Islet of Langerhans (tissue), 1 donor: ENCODE data around the gene FANK1.
"Not testable (repeated sequence)": the region's sequence is repeated elsewhere in the genome, so short reads cannot be mapped to it uniquely, and the experiment has no call there.

ENCODE experiments used
- FAIRE-seq: peaks from one replicate; lab custom pipeline; 2011; peaks lifted over from hg19 to GRCh38; lab: Jason Lieb, UNC

Gene FANK1

DNA sequence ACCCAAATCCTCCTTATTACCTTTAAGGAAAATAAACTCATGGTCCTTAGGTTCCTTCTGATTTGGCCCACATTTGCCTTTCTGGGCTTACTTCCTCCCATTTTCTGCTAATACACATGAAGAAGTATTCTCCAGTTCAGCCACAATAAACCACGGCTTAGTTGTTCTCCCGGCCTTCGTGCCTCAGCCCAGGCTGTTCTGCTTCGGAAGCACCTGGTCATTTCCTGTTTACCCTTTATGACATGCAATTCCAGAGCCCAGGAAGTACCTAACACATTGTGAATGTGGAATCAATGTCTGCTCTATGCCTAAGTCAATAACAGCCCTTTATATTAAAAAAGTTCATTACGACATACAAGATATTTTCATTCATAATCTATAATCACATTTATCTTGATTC is 4.0 kb upstream of the FANK1 start:
- FAIRE-seq: not testable (repeated sequence)

DNA sequence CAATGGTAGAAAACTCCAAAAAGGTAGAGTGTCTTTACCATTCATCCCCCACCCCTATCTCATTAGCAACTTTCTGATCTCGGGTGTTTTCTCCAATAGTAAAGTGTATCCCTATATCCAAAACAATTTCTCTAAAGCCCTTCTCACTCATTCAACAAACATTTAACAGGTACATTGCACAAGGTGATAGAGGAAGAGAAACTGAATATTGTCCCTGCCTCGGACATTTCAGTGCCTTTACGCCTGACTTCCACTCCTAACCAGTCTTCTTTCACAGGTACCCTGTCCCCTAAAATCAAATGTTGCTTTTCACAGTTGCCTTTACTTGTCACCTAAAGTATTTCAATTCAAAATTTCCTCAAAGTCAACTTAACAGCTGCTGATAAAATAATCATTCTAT is 2.2 kb upstream of the FANK1 start:
- not testable (repeated sequence) for FAIRE-seq

DNA sequence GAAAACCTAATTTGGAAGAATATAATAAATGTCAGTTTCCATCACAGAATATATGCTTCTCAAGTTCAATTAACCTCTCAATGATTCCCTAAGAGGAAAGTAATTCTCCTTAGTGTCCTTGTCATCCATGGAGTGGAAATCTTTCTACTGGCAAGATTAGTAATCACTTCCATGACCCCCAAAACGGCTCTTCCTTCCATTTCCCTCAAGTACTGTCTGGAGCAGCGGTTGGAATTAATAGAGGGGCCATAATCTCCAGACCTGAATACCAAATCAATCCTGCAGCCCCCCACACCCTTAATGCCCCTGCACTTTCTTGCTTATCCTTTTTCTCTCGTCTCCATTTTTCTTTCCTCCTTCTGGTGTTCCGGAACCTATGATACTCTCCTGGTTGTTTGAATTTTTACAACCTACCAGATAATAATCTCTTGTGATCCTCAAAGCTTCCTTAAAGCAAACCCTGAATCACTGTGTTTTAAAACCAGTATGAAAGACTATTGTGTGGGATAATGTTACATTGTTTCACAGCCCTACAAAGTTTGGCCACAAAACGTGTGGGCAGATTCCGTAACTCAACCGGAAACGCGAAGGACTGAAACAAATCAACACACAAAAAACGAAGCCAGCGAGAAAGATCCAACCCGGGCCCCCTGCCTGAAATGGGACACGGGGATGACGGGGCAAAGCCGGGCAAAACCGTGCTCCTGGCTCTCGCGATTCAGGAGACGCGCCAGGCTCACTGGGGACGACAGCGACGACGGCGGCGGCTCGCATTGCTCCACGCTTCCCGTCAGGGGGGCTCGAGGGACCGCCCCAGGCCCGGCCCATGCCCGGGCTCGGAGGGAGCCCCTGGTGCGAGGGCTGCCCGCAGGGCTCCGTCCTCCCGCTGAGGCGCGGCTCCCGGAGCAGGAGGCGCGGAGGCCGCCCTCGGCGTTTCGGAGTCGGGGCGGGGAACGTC is 955 bp upstream of the FANK1 start:
- FAIRE-seq: not testable (repeated sequence)

DNA sequence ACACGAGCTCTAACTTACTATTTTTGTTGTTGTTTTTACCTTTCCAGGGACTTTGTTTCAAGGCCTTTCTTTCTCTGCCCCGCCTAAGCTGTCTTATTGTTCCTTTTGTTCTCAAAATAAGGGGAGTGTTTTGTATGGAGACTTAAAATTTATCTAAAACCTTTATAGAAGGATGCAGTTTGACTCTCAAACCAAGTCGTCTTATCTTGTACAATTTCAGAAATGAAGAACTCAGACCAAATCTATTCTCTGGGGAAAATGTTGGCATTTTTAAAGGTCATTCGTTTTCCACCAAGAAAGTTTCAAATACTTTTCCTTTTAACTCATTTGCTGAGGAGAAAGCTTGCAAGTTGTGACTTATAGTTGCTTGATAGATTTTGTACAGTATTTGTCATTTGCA is 953 bp downstream of the FANK1 start:
- FAIRE-seq: not testable (repeated sequence)

DNA sequence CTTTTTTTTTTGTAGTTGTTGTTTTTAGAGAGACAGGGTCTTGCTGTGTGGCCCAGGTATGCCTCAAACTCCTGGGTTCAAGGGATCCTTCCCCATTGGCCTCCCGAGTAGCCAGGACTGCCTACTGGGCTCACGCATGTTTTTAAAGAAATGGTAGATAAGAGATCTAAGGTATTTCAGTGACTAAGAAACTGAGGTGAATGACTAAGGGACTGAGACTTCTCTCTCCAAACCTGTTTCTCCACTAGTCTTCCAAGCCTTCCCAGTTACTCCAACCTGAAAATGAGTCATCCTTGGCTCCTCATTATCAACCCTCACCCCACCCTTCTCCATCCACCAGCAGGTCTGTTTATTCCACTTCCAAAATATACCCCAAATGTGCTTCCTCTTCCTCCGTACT is 4.6 kb downstream of the FANK1 start:
- not testable (repeated sequence) for FAIRE-seq

DNA sequence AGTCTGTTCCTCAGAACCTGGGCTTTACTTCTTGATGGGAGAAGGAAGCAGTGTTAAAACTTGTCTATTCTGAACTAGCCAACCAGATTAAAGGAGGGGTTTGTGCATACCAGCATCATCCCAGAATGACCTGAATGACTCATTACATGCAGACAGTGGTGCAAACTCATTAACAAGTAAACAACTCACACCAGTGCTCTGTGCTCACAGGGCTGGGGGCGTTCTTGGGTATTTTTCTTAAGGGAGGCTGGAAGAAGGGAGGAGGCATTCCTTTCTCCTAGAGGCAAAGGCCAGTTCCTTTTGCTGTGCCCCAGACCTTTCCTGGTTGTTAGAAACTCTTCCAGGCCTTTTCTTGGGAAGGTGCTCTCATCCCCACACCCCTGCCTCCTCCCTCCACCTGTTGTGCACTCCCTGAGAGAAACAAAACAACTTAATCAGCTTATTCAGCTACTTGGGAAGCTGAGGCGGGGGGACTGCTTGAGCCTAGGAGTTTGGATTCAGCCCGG is 6.8 kb downstream of the FANK1 start:
- FAIRE-seq: not testable (repeated sequence)

DNA sequence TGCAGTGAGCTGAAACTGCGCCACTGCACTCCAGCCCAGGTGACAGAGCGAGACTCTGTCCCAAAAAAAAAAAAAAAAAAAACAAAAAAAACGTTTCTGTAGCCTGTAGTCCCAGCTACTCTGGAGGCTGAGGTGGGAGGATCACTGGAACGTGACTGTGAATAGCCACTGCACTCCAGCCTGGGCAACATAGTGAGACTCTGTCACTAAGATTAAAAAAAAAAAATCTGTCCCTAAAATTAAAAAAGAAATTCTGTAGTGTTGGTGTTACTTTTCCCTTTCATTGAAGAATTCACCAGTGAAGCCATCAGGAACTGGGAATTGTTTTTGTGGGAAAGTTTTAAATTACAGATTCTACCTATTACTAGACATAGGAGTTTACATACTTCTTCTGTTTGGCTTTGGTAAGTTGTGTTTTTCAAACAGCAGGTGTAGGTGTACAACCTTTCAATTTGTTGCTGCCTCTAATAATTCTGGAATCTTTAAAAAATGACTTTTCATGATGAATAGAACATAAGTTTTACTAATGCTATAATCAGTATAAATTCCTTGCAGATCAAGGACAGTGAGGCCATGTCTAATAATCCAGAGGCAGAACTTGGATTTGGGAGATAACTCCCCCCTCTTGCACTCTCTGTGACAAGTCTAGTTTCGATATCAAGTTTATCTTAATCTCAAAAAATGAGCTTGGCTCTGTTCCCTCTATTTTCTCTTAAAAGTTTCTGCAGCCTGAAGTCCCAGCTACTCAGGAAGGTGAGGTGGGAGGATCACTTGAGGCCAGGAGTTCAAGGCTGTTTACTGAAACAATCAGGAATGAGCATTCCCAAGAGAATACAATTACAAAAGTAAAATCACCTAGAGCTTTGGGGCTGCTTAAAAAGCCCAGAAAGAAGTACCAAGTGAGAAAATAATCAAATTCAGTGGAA is 9.0 kb downstream of the FANK1 start:
- FAIRE-seq: not testable (repeated sequence)

DNA sequence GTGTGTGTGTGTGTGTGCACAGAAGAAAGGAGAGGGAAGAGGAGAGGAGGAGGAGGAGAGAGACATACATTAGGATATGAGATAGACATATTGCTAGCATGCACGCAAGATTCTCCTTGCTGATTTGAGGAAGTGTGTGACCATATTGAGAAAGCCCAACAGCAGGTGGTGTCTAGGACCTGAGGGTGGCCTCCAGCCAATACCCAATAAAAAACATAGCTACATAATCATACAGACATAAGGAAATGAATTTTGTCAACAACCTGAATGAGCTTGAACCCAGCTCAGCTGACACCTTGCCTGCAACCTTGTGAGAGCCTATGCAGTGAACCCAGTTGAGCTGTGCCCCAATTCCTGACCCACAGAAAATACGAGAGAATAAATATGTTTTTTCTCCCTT is 11.2 kb downstream of the FANK1 start:
- not testable (repeated sequence) for FAIRE-seq

DNA sequence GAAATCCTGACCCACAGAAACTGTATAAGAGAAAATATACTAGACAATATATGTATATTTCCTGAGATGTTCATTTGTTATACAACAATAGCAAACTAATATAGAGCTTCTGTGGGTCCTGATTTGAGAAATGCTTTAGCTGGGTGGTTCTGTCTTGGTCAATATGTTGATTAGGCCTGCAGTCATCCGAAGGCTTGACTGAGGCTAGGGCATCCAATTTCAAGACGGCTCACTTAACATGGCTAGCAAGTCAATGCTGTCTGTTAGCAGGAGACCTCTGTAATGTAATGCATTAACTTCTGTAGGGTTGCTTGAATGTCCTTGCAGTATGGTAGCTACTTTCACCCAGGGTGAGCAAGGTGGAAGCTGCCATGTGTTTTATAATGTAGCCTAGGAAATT is 12.4 kb downstream of the FANK1 start:
- not testable (repeated sequence) for FAIRE-seq

DNA sequence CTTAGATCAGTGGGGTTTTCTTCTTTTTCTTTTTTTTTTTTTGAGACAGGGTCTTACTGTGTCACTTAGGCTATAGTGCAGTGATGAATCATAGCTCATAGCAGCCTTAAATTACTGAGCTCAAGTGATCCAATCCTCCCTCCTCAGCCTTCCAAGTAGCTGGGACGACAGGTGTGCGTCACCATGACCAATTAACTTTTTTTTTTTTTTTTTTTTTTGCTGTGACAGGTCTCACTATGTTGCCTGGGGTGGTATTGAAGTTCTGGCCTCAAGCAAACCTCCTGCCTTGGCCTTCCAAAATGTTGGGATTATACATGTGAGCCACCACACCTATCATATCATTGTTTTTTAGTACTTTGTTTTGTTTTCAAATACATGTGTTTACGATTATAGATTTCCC is 13.1 kb downstream of the FANK1 start:
- FAIRE-seq: not testable (repeated sequence)

DNA sequence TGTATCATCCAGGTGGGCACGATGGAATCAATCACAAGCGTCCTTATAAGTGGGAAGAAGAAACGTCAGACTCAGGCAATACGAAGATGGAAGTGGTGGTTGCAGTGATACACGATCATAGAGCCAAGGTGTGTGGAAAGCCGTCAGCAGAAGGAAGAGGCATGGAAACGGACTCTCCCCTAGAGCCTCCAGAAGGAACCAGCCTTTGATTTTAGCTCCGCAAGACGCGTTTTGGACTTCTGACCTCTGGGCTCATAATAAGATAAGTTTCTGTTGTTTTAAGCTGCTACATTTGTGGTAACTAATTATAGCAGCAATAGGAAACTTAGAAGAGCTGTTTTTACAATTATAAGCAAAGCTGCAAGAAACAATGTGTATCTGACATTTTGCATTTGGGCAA is 14.8 kb downstream of the FANK1 start:
- FAIRE-seq: no peak

DNA sequence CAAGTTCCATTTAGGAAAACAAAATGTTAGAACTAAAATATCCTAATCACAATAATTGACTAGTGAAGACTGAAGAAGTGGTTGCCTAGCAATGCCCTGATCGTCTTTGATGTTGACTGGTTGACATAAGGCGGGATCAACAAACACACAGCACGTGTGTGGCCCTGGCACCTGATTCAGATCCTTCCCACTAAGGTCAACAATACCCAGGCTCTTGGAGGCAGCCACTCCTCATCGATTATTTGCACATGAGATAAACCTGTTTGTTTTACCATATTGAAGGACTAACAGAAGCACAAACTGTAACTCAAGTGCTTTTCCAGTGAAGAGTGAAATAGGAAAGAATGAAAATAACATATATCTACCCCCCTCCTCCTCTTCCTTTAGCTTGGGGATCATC is 15.6 kb downstream of the FANK1 start:
- FAIRE-seq: no peak

DNA sequence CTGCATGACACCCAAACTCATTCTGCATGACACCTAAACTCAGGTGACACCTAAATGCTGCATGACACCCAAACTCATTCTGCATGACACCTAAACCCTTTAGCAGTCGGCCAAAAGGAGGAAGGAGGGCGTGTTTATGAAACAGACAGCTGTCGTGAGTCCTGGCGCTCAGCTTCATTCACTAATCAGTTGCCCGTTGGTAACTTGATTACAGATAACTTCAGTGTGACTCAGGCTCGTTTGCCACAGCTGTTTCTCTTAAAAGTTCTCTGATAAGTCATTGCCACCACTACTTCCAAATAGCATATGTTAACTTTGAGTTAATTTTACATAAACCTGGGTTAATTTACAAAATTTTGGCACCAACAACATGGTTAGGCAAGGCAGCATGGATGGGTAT is 16.9 kb downstream of the FANK1 start:
- FAIRE-seq: not testable (repeated sequence)

DNA sequence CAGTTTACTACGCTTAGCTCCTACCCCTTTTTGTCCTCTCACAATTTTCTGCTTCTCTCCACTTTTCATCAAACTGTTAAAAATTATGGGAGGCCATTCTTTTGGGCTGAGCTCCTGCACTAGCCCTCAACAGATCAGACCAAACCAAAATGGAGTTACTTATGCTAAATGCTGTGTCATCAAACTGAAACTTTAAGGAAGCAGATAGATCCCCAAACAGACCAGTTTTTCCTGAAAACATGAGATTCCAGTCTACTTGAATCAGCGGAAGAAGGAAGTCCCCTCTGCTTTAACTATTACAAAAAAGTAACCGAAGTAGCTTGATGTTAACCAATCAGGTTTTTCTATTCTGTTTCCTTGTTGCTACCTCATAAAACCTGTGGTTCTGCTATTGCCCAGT is 20.6 kb downstream of the FANK1 start:
- FAIRE-seq: no peak

DNA sequence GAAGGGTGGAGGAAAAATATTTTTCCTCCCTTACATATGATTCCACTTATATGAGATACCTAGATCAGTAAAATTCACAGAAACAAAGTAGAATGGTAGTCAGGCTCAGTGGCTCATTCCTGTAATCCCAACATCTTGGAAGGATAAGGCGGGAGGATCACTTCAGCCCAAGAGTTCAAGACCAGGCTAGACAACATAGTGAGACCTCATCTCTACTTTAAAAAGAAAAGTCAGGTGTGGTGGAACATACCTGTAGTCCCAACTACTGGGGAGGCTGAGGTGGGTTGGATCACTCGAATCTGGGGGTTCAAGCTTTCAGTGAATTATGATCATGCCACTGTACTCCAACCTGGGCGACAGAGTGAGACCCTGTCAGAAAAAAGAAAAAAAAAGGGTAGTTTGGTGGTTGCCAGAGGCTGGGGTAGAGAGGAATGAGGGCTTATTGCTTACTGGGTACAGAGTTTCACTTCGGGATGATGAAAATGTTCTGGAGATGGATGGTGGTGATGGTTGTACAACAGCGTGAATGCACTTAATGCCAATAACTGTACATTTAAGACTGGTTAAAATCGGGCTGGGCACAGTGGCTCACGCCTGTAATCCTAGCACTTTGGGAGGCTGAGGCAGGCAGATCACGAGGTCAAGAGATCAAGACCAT is 21.5 kb downstream of the FANK1 start:
- FAIRE-seq: not testable (repeated sequence)

DNA sequence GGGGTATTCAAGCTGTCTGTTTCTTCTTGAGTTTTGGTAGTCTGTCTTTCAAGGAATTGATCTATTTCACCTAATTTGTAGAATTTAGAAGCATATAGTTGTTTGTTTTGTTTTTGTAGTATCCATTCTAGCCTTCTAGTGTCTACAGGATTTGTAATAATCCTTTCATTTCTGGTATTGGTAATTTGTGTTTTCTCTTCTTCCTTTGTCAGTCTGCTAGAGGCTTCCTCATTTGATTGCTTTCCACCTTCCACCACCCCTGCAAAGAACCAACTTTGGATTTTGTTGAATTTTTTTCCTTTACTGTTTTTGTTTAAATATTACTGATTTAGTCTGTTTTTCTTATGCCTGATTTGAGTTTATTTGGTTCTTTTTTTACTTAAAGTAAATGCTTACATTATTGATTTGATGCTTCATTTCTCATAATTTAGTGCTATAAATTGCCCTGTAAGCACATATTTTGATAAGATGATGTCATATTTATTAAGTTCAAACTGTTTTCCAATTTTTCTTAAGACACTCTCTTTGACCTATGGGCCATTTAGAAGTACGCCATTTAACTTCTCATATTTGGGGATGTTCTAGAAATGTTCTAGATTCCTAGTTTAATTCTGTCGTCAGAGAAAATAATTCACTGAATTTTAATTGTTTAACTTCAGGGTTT is 25.4 kb downstream of the FANK1 start:
- FAIRE-seq: not testable (repeated sequence)

DNA sequence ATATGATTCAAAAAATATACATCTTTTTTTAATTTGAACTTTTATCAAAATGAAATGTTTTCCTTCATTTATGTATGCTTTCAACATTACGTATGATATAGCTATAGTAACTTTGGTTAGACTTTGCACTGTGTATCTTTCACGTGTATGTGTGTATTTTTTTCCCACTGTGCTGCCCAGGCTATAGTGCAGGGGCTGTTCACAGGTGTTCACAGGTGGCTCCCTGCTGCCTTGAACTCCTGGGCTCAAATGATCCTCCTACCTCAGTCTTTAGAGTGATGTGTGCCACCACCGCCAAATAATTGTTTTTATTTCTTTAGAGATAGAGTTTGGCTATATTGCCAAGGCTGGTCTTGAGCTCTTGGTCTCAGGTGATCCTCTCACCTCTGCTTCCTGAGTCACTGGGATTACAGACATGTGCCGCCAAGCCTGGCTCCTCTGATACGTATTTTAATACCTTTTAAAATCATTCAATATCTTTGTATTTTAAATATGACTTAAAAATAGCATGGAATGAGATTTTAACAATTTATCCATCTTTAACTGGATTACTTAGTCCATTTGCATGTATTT is 29.0 kb downstream of the FANK1 start:
- no peak for FAIRE-seq

DNA sequence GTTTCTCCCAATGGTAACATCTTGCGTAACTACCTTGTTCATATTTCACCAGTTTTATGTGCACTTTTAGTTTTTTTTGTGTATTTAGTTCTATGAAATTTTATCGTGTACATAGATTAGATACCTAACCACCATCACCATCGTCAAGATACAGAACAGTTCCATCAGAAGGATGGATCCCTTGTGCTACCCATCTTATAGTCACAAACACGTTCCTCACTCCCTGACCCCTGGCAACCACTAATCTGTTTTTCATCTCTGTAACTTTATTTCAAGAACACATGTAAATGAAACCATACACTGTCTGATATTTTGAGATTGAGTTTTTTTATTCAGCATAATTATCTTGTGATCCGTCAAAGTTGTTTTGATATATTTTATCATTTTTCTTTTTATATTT is 29.9 kb downstream of the FANK1 start:
- no peak for FAIRE-seq

DNA sequence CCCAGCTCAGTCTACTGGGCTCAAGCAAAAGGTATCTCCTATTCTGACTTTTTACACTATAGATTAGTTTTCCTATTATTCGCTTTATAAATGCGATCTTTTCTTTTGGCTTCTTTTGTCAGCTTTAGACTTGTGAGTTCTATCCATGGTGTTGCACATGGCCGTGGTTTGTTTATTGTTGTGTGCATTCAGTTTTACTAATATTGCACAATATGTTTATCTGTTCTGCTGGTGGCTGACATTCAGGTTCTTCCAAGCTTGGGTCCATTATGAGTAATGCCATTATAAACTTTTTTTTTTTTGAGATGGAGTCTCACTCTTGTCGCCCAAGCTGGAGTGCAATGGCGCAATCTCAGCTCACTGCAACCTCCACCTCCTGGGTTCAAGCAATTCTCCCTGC is 30.9 kb downstream of the FANK1 start:
- not testable (repeated sequence) for FAIRE-seq

DNA sequence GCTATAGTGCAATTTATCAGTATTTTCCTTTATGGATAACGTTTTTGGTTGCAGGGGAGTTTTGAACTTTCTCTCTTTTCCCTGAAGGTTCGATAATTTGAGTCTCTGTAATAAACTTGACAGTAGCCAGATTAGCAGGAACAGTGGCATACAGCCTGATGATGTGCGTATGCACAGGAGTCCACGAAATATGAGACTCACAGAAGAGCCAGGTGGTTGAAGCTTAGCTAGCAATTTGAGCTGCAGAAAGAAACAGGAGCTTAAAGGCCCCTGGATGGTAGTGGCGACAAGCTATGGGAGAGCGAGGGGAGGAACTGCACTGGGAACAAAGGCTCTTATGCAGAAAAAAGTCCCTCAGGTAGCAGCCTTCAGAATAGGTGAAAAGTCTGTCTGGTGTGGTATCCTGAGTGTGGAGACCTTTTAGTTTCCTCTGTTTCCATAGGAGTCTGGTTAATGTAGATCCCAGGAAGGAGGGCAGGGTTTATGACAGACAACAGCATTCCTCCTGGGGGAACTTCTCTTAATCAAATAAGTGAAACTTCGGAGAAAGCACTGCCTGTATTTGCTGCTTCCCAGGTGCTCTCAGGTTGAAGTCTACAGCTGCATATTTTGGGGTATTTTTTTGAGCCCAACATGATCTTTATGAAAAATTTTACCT is 32.7 kb downstream of the FANK1 start:
- no peak for FAIRE-seq

DNA sequence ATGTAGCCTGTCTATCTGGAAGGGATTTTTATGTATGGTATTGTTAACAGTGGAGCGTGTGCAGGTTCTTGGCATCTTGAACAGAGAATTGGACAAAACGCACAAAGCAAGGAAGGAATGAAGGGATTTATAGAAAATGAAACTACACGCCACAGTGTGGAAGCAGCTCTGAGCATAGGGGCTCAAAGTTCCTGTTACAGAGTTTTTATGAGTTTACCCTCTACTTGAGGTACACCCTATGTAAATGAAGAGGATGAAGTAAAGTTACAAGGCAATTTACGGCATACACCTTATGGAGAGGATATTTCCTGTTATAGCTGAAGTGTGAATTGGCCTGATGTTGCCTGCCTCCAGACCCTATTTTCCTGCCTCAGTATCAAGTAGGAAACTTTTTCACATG is 33.3 kb downstream of the FANK1 start:
- no peak for FAIRE-seq
